Adrenal gland (tissue), 5 donors: ENCODE results near the gene FGD4.

Source experiments
- CTCF ChIP-seq, 6 experiments: fragments of 450-650 bp in 4 of 6; fragments of 200-600 bp in 2 of 6; sonication (generic) in 1 of 6; IDR thresholded peaks; 1 replicate in 5 of 6; 2 replicates in 1 of 6; pipeline versions ENCODE4 v1.5.1 to v1.8.0; 2016 to 2021; ENCODE audit warnings: antibody characterized with exemption in 6 of 6, mild to moderate bottlenecking in 2 of 6, moderate library complexity in 1 of 6
- POLR2A ChIP-seq, 2 donors: fragments of 450-650 bp; IDR thresholded peaks; one replicate each; pipeline ENCODE4 v1.6.1; 2017; ENCODE audit warnings: antibody characterized with exemption in 2 of 2, mild to moderate bottlenecking in 2 of 2, moderate library complexity in 1 of 2
- donor health status: DM: no; HTN: no; CAD: no.

GRCh38 chr12:32545413-32545980 lies 146.1 kb downstream of the FGD4 start:
- TF ChIP-seq CTCF (IDR thresholded peaks at IDR 0.05): no peak
- TF ChIP-seq POLR2A (IDR thresholded peaks at IDR 0.05): no peak
